Hepatocyte (in vitro differentiated cells): ENCODE results near the gene RRP12. TPM values are rescaled to one million over a fixed set of nuclear protein-coding genes. Genes with fewer than 3 reads are reported as not detected.

Experiments
- DNase-seq: peaks from one replicate; pipeline ENCODE4 v3.0.0-alpha.2; 2016; ENCODE audit warnings: low spot score
- H2AFZ ChIP-seq: fragments of 200-600 bp; sonication (generic); 2 replicates; pipeline ENCODE4 v1.6.0; 2016; ENCODE audit warnings: antibody characterized with exemption, mild to moderate bottlenecking
- H3K27ac ChIP-seq: fragments of 200-600 bp; sonication (generic); 2 replicates; pipeline ENCODE4 v1.5.1; 2016; ENCODE audit warnings: mild to moderate bottlenecking
- H3K27me3 ChIP-seq: fragments of 200-600 bp; sonication (generic); 2 replicates; pipeline ENCODE4 v1.6.1; 2016
- H3K36me3 ChIP-seq: fragments of 200-600 bp; sonication (generic); replicated peaks from 2 replicates; pipeline ENCODE4 v1.5.1; 2016; ENCODE audit warnings: low read depth; ENCODE audit not compliant: insufficient read depth
- H3K4me1 ChIP-seq: fragments of 200-600 bp; sonication (generic); 2 replicates; pipeline ENCODE4 v1.5.1; 2016; ENCODE audit warnings: mild to moderate bottlenecking, moderate library complexity; ENCODE audit not compliant: insufficient read depth
- H3K4me2 ChIP-seq: fragments of 200-600 bp; sonication (generic); 2 replicates; pipeline ENCODE4 v1.6.0; 2016
- H3K4me3 ChIP-seq: fragments of 200-600 bp; sonication (generic); 2 replicates; pipeline ENCODE4 v1.5.1; 2016; ENCODE audit warnings: mild to moderate bottlenecking
- H3K79me2 ChIP-seq: fragments of 200-600 bp; sonication (generic); 2 replicates; pipeline ENCODE4 v1.6.0; 2017; ENCODE audit warnings: mild to moderate bottlenecking
- H3K9me2 ChIP-seq: fragments of 200-600 bp; sonication (generic); replicated peaks from 2 replicates; pipeline ENCODE4 v1.6.0; 2017; ENCODE audit warnings: mild to moderate bottlenecking; ENCODE audit not compliant: insufficient read depth
- H3K9me3 ChIP-seq: fragments of 200-600 bp; sonication (generic); 2 replicates; pipeline ENCODE4 v1.5.1; 2016; ENCODE audit warnings: low read depth, mild to moderate bottlenecking
- H4K20me1 ChIP-seq: fragments of 200-600 bp; sonication (generic); 2 replicates; pipeline ENCODE4 v1.6.0; 2016; ENCODE audit warnings: mild to moderate bottlenecking; ENCODE audit not compliant: insufficient read depth, poor library complexity, severe bottlenecking
- CTCF ChIP-seq: fragments of 200-600 bp; sonication (generic); IDR thresholded peaks from 2 replicates; pipeline ENCODE4 v1.5.1; 2016; ENCODE audit warnings: antibody characterized with exemption, mild to moderate bottlenecking; ENCODE audit not compliant: poor library complexity
- EZH2 ChIP-seq: fragments of 200-600 bp; sonication (generic); IDR thresholded peaks from 2 replicates; pipeline ENCODE4 v1.6.1; 2016; ENCODE audit warnings: antibody characterized with exemption, mild to moderate bottlenecking, borderline replicate concordance
- EZH2phosphoT487 ChIP-seq: fragments of 200-600 bp; sonication (generic); IDR thresholded peaks from one replicate; pipeline ENCODE4 v1.6.1; 2018; ENCODE audit warnings: antibody characterized with exemption, mild to moderate bottlenecking, low read depth, moderate library complexity; ENCODE audit not compliant: unreplicated experiment, severe bottlenecking
- WGBS: methylation state at CpG from one replicate; pipeline ENCODE4 v1.1.6; 2016; ENCODE audit warnings: low lambda C conversion rate; ENCODE audit errors: missing lambda C conversion rate; 5-methylcytosine and 5-hydroxymethylcytosine counted together
- polyA plus RNA-seq: library from polyadenylated mRNA; unstranded; fragments of >200 nt; fragmentation: Nextera tagmentation; extraction: Ambion mirVana; gene quantifications from 2 replicates; pipeline ENCODE4 v1.2.1, GENCODE V29; 2016
- small RNA-seq: library from RNA; depleted of rRNA; stranded (forward); fragments of <200 nt; gene quantifications from one replicate; pipeline ENCODE3, GENCODE V24; 2014
- total RNA-seq: library from RNA; depleted of rRNA; stranded (reverse); fragments of >200 nt; gene quantifications from 2 replicates; pipeline ENCODE4 v1.2.3, GENCODE V29; 2014

RRP12 gene
- total and polyA plus RNA-seq, 2 experiments from 2014 or later, result 10.6 to 20.6 TPM

GRCh38 chr10:97307441-97307840 is 93.7 kb downstream of the RRP12 start:
- Histone ChIP-seq H3K9me2 (no peaks in the 10 kb centered on the region), H3K4me1 (peaks cover 4% of the 10 kb centered on the region), H3K4me2 (no peak overlapping the region), H3K4me3 (no peak overlapping the region), H4K20me1 (no peaks in the 10 kb centered on the region), H3K27me3 (no peaks in the 10 kb centered on the region), H2AFZ (no peak overlapping the region), H3K79me2 (no peaks in the 10 kb centered on the region), H3K36me3 (no peaks in the 10 kb centered on the region), H3K27ac (no peak overlapping the region), H3K9me3 (no peaks in the 10 kb centered on the region)
- no peak for DNase-seq
- TF ChIP-seq EZH2, result no peak
- no peak for TF ChIP-seq CTCF
- TF ChIP-seq EZH2phosphoT487, result no peak
- WGBS, result 100% methylated on average over 1 of the region's 1 CpG

Small RNAs within 50 kb of the gene (small RNA-seq; reads per million reads assigned to genes)
- gene RF00019, result not detected

Other genes starting within 250 kb of the RRP12 start
- 0.12 and 0.47 TPM in 2 replicates for gene SLIT1, start 215.4 kb downstream of the RRP12 start, total RNA-seq
- gene SLIT1, start 215.4 kb downstream of the RRP12 start, polyA plus RNA-seq, result 0.65 TPM in 1 of 2 replicates, not detected in the other
- gene ARHGAP19, start 108.7 kb downstream of the RRP12 start, total RNA-seq, result 6.4 and 8.7 TPM in 2 replicates
- 2.7 and 5.0 TPM in 2 replicates for gene ARHGAP19, start 108.7 kb downstream of the RRP12 start, polyA plus RNA-seq
- 13.8 and 14.2 TPM in 2 replicates for gene FRAT1, start 82.1 kb downstream of the RRP12 start, total RNA-seq
- gene FRAT1, start 82.1 kb downstream of the RRP12 start, polyA plus RNA-seq, result 8.1 and 14.2 TPM in 2 replicates
- gene FRAT2, start 66.6 kb downstream of the RRP12 start, total RNA-seq, result 23.4 and 27.4 TPM in 2 replicates
- 29.4 and 30.4 TPM in 2 replicates for gene FRAT2, start 66.6 kb downstream of the RRP12 start, polyA plus RNA-seq
- gene PGAM1, start 24.9 kb upstream of the RRP12 start, total RNA-seq, result 204 and 214 TPM in 2 replicates
- gene PGAM1, start 24.9 kb upstream of the RRP12 start, polyA plus RNA-seq, result 239 and 254 TPM in 2 replicates
- 34.7 and 40.0 TPM in 2 replicates for gene EXOSC1, start 44.7 kb upstream of the RRP12 start, total RNA-seq
- 39.1 and 51.7 TPM in 2 replicates for gene EXOSC1, start 44.7 kb upstream of the RRP12 start, polyA plus RNA-seq
- 54.4 and 57.0 TPM in 2 replicates for gene ZDHHC16, start 44.8 kb upstream of the RRP12 start, total RNA-seq
- 81.9 and 86.8 TPM in 2 replicates for gene ZDHHC16, start 44.8 kb upstream of the RRP12 start, polyA plus RNA-seq
- gene MMS19, start 97.1 kb upstream of the RRP12 start, total RNA-seq, result 68.6 and 73.6 TPM in 2 replicates
- gene MMS19, start 97.1 kb upstream of the RRP12 start, polyA plus RNA-seq, result 58.4 and 59.8 TPM in 2 replicates
- 12.8 and 20.6 TPM in 2 replicates for gene UBTD1, start 97.6 kb upstream of the RRP12 start, total RNA-seq
- gene UBTD1, start 97.6 kb upstream of the RRP12 start, polyA plus RNA-seq, result 37.0 and 37.1 TPM in 2 replicates
- not detected in 2 replicates for gene ANKRD2, start 171.4 kb upstream of the RRP12 start, total RNA-seq
- 0.15 TPM in 1 of 2 replicates, not detected in the other for gene ANKRD2, start 171.4 kb upstream of the RRP12 start, polyA plus RNA-seq
- gene HOGA1, start 183.0 kb upstream of the RRP12 start, total RNA-seq, result 4.5 and 5.8 TPM in 2 replicates
- 6.9 TPM in 2 replicates for gene HOGA1, start 183.0 kb upstream of the RRP12 start, polyA plus RNA-seq
- 0.23 TPM in 1 of 2 replicates, not detected in the other for gene C10orf62, start 188.4 kb upstream of the RRP12 start, total RNA-seq
- gene C10orf62, start 188.4 kb upstream of the RRP12 start, polyA plus RNA-seq, result not detected in 2 replicates
- gene MORN4, start 232.2 kb upstream of the RRP12 start, total RNA-seq, result 8.5 and 10.6 TPM in 2 replicates
- 15.6 and 18.4 TPM in 2 replicates for gene MORN4, start 232.2 kb upstream of the RRP12 start, polyA plus RNA-seq
- gene PI4K2A, start 239.3 kb upstream of the RRP12 start, total RNA-seq, result 25.9 and 26.5 TPM in 2 replicates
- gene PI4K2A, start 239.3 kb upstream of the RRP12 start, polyA plus RNA-seq, result 19.6 and 22.4 TPM in 2 replicates